ENCODE data around the gene ZNF791.

DNA sequence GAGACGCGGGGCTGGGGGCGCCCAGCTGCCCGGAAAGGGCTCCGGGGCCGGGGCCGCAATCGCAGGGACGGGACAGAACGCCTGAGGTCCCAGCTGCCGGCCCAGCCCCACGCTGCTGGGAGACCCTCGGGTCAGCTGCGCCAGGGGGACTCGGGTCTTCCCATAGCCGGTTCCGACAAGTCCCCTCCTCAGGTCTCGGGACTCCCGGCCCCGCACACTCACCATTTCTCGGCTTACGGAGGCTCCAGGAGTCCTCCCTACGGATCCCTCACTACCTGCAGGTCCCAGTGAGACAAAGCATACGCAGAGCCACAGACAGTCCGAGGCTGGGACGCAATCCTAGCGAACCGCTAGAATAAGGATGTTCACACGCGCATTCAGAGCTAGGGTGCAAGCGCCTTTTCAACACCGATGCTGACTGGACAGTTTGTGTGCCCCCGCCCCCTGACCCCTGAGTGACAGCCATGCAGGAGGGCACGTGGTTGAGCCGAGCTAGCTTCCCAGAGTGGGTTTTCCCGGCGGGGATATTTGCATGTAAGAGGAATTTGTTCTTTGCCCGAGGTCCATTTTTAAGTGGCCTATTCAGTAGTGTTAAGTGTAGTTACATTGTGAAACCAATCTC lies 13.7 kb upstream of the ZNF791 start:
- no peak for TF ChIP-seq CTCF (optimal IDR thresholded peaks at IDR 0.05 in 1 of 3, IDR thresholded peaks at IDR 0.05 in 1 of 3, conservative IDR thresholded peaks at IDR 0.05 in 1 of 3; ENCODE audit: extremely low read depth in 1 of 3, insufficient read depth in 2 of 3, low read length in 3 of 3)
- TF ChIP-seq EZH2 (IDR thresholded peaks at IDR 0.05; ENCODE audit: low read length) = no peak
